Measurements from ENCODE around the gene MANEAL.
A peak's percentile ranks its signal among the peaks of the same experiment; 100 is the strongest.

Gene MANEAL

GRCh38 chr1:37811027-37811655 lies 17.5 kb downstream of the MANEAL start:
- in situ Hi-C loops (cut with MboI; ENCODE audit: low pct_unique_long_range_greater_than_20kb, low sequenced_read_pairs, unreplicated experiment): no loop called here
- DNase-seq (ENCODE audit: low spot score): peak; percentile 74
- TF ChIP-seq, protein P1, sequence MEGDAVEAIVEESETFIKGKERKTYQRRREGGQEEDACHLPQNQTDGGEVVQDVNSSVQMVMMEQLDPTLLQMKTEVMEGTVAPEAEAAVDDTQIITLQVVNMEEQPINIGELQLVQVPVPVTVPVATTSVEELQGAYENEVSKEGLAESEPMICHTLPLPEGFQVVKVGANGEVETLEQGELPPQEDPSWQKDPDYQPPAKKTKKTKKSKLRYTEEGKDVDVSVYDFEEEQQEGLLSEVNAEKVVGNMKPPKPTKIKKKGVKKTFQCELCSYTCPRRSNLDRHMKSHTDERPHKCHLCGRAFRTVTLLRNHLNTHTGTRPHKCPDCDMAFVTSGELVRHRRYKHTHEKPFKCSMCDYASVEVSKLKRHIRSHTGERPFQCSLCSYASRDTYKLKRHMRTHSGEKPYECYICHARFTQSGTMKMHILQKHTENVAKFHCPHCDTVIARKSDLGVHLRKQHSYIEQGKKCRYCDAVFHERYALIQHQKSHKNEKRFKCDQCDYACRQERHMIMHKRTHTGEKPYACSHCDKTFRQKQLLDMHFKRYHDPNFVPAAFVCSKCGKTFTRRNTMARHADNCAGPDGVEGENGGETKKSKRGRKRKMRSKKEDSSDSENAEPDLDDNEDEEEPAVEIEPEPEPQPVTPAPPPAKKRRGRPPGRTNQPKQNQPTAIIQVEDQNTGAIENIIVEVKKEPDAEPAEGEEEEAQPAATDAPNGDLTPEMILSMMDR (IDR thresholded peaks at IDR 0.05; ENCODE audit: extremely low read depth, insufficient read depth, missing control alignments): peak; percentile 89

DNA sequence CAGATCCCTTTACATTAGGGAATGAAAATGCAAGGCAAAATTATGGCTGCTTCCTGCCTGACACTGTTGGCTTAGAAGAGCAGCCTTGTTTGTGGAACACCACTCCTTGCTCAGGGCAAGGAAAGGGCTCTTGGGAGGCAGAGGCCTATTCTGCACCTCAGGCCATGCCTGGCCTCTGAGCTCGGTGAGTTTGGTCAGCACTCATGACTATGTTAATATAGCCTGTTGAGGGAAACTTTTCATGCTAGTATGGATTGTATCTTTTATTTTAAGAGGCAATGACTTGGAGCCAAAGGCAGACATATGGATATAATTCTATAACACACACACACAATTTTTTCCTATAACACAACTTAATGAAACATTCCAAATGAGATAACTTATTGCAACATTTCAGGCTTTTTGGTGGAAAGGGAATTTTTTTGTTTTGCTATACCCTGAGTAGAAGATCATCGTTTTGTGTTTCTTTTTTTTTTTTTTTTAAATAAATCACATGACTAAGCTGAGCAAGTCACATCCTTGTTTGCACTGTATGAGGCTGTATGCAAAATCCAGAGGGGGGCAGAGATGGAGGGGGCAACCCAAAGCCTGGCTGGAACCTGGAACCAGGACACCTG lies 20.0 kb downstream of the MANEAL start:
- in situ Hi-C loops (cut with MboI; ENCODE audit: low pct_unique_long_range_greater_than_20kb, low sequenced_read_pairs, unreplicated experiment): no loop called here
- DNase-seq (ENCODE audit: low spot score): no peak
- TF ChIP-seq, protein P1 (IDR thresholded peaks at IDR 0.05; ENCODE audit: extremely low read depth, insufficient read depth, missing control alignments): no peak

- no peak for DNase-seq (ENCODE audit: low spot score)
- TF ChIP-seq, protein P1 (IDR thresholded peaks at IDR 0.05; ENCODE audit: extremely low read depth, insufficient read depth, missing control alignments): no peak
- in situ Hi-C loops (cut with MboI; ENCODE audit: low pct_unique_long_range_greater_than_20kb, low sequenced_read_pairs, unreplicated experiment): no loop called here
These were observed 20.6 kb downstream of the MANEAL start for GRCh38 chr1:37814252-37814651.

DNA sequence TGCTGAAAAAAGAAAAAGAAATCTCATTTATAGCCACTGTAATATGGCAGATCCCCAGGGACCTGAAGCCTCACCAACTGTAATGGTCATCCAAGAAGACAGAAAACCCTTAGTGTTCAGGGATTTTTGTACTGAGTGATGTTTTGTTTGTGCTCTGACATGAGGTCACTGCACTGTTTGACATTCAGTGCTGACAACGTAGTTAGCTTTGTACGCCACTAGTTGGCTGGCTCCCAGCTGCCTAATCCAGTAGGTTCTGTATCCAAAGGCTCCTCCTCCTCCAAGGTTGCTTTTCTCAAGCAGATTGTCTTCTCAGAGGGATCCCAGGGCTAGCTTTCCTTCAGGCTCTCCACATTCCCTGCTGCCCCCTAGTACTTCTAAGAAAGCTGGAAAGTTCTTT lies 23.8 kb downstream of the MANEAL start:
- no peak for DNase-seq (ENCODE audit: low spot score)
- in situ Hi-C loops (cut with MboI; ENCODE audit: low pct_unique_long_range_greater_than_20kb, low sequenced_read_pairs, unreplicated experiment): no loop called here

GRCh38 chr1:37821481-37821880 lies 27.8 kb downstream of the MANEAL start:
- no peak for DNase-seq (ENCODE audit: low spot score)
- in situ Hi-C loops (cut with MboI; ENCODE audit: low pct_unique_long_range_greater_than_20kb, low sequenced_read_pairs, unreplicated experiment): no loop called here

More for the DNA sequence above, 23.8 kb downstream of the MANEAL start:
- TF ChIP-seq, protein P1 (IDR thresholded peaks at IDR 0.05; ENCODE audit: extremely low read depth, insufficient read depth, missing control alignments): no peak

GRCh38 chr1:37822906-37823815 lies 29.5 kb downstream of the MANEAL start:
- DNase-seq (ENCODE audit: low spot score): no peak
- TF ChIP-seq, protein P1 (IDR thresholded peaks at IDR 0.05; ENCODE audit: extremely low read depth, insufficient read depth, missing control alignments): no peak
- in situ Hi-C loops (cut with MboI; ENCODE audit: low pct_unique_long_range_greater_than_20kb, low sequenced_read_pairs, unreplicated experiment): no loop called here

More at GRCh38 chr1:37821481-37821880, 27.8 kb downstream of the MANEAL start:
- TF ChIP-seq, protein P1 (IDR thresholded peaks at IDR 0.05; ENCODE audit: extremely low read depth, insufficient read depth, missing control alignments): no peak

All from GM13977 (cell line).